Mesendoderm (in vitro differentiated cells): ENCODE results near the gene GREB1.
A peak's percentile ranks its signal among the peaks of the same experiment; 100 is the strongest.

Source experiments
- DNase-seq: peaks from one replicate; pipeline ENCODE4 v3.0.0; 2013
- H2AK5ac ChIP-seq: 2 replicates; pipeline ENCODE4 v1.6.1; 2013; ENCODE audit warnings: low read length, inconsistent platforms
- H2BK120ac ChIP-seq: 2 replicates; pipeline ENCODE4 v1.6.1; 2013; ENCODE audit warnings: low read depth, mild to moderate bottlenecking, low read length, moderate library complexity, mixed read lengths
- H2BK15ac ChIP-seq: replicated peaks from 2 replicates; pipeline ENCODE4 v1.6.1; 2013; ENCODE audit warnings: low read depth, mild to moderate bottlenecking, moderate library complexity
- H2BK5ac ChIP-seq: 2 replicates; pipeline ENCODE4 v1.6.1; 2013; ENCODE audit warnings: low read length, inconsistent platforms
- H3K18ac ChIP-seq: 2 replicates; pipeline ENCODE4 v1.6.1; 2013; ENCODE audit warnings: mild to moderate bottlenecking, low read length, mixed read lengths
- H3K23ac ChIP-seq: one replicate; pipeline ENCODE4 v1.6.1; 2013; ENCODE audit warnings: low read length
- H3K27ac ChIP-seq: 2 replicates; pipeline ENCODE4 v1.5.1; 2013; ENCODE audit warnings: low read depth, mild to moderate bottlenecking, inconsistent platforms, low read length, moderate library complexity
- H3K27me3 ChIP-seq: 2 replicates; pipeline ENCODE4 v1.6.1; 2013; ENCODE audit warnings: low read length, control low read depth, mild to moderate bottlenecking, inconsistent platforms; ENCODE audit not compliant: insufficient read depth, poor library complexity
- H3K36me3 ChIP-seq: 2 replicates; pipeline ENCODE4 v1.6.1; 2013; ENCODE audit warnings: low read length, inconsistent platforms; ENCODE audit not compliant: control insufficient read depth, insufficient read depth
- H3K4ac ChIP-seq: one replicate; pipeline ENCODE4 v1.6.1; 2013; ENCODE audit warnings: low read depth, mild to moderate bottlenecking, low read length, moderate library complexity
- H3K4me1 ChIP-seq: 2 replicates; pipeline ENCODE4 v1.6.1; 2013; ENCODE audit warnings: low read depth, low read length, inconsistent platforms; ENCODE audit not compliant: control insufficient read depth
- H3K4me2 ChIP-seq: 2 replicates; pipeline ENCODE4 v1.6.1; 2013; ENCODE audit warnings: low read length
- H3K4me3 ChIP-seq: 2 replicates; pipeline ENCODE4 v1.5.1; 2013; ENCODE audit warnings: mild to moderate bottlenecking, low read length
- H3K56ac ChIP-seq: one replicate; pipeline ENCODE4 v1.6.1; 2013; ENCODE audit warnings: low read length
- H3K79me1 ChIP-seq: 2 replicates; pipeline ENCODE4 v1.6.1; 2013; ENCODE audit warnings: low read length, inconsistent platforms
- H3K79me2 ChIP-seq: 2 replicates; pipeline ENCODE4 v1.6.1; 2013; ENCODE audit warnings: mild to moderate bottlenecking, low read length; ENCODE audit not compliant: control insufficient read depth, insufficient read depth
- H3K9ac ChIP-seq: 2 replicates; pipeline ENCODE4 v1.6.1; 2013; ENCODE audit warnings: low read length, inconsistent platforms
- H4K5ac ChIP-seq: one replicate; pipeline ENCODE4 v1.6.1; 2013; ENCODE audit warnings: low read length
- H4K8ac ChIP-seq: one replicate; pipeline ENCODE4 v1.6.1; 2013; ENCODE audit warnings: low read depth, mild to moderate bottlenecking, control low read depth, low read length, moderate library complexity
- WGBS: extraction: QIAGEN DNeasy Blood & Tissue Kit; methylation state at CpG from one replicate; pipeline ENCODE4 v1.1.7; 2013; ENCODE audit warnings: low lambda C conversion rate, missing lambda C conversion rate; ENCODE audit not compliant: insufficient coverage; ENCODE audit errors: extremely low coverage; 5-methylcytosine and 5-hydroxymethylcytosine counted together

The GREB1 gene

GRCh38 chr2:11582862-11583752, 49.3 kb downstream of the GREB1 start:
- H3K56ac ChIP-seq, result no peak overlapping the region
- no peak overlapping the region for H3K4me3 ChIP-seq
- no peak overlapping the region for H3K9ac ChIP-seq
- no peaks in the 10 kb centered on the region for H3K27me3 ChIP-seq
- peaks cover 6% of the 10 kb centered on the region for H3K4me1 ChIP-seq
- no peaks in the 10 kb centered on the region for H3K36me3 ChIP-seq
- H3K18ac ChIP-seq, result no peak overlapping the region
- no peak overlapping the region for H3K4me2 ChIP-seq
- H2BK120ac ChIP-seq, result no peak overlapping the region
- H3K79me2 ChIP-seq, result no peaks in the 10 kb centered on the region
- no peak overlapping the region for H3K4ac ChIP-seq
- H2BK5ac ChIP-seq, result no peak overlapping the region
- no peak overlapping the region for H4K8ac ChIP-seq
- H2BK15ac ChIP-seq, result no peak overlapping the region
- H4K5ac ChIP-seq, result no peak overlapping the region
- no peaks in the 10 kb centered on the region for H3K79me1 ChIP-seq
- no peak overlapping the region for H2AK5ac ChIP-seq
- DNase-seq, result peak; percentile 88
- H3K27ac ChIP-seq, result peak overlapping the region; percentile 55
- H3K23ac ChIP-seq, result no peak overlapping the region
- WGBS, result no CpG with 5 or more reads among the region's 19 CpGs

DNA sequence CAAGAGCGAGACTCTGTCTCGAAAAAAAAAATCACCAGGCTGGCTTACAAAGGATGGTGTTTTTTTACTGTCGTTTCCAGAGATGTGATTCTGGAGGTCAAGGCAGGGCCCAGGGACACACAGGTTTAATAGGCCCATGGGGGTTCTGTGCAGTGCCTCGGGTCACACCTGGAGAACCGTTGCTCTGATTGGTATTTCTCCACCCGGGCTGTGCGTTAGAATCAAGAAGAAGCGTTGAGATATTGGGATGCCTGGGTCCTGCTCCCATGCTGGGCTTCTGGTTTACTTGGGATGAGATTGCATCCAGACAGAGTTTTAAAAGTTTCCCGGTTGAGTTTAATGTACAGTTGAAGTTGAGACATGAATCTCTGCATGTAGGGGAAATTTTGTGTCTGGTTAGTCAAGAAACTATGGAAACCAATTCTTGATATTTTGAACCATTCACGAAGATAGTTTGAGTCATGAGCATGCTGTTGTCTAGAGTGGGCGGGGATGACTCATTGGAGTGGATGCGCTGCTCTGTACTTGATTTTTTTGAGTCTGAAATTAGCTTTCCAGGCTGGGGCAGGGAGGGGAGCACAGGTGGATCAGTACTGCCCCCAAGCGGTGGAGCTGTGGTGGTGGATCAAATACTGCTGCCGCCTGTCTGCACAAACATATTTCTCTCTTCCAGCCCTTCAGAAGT, 50.1 kb downstream of the GREB1 start:
- peak; percentile 68 for DNase-seq
- no peak overlapping the region for H3K56ac ChIP-seq
- no peak overlapping the region for H3K27ac ChIP-seq
- no peak overlapping the region for H2BK5ac ChIP-seq
- H2BK15ac ChIP-seq, result no peak overlapping the region
- no peak overlapping the region for H4K5ac ChIP-seq
- H3K4me2 ChIP-seq, result no peak overlapping the region
- H3K9ac ChIP-seq, result no peak overlapping the region
- H3K79me1 ChIP-seq, result no peaks in the 10 kb centered on the region
- H2AK5ac ChIP-seq, result no peak overlapping the region
- H3K4ac ChIP-seq, result no peak overlapping the region
- no peak overlapping the region for H4K8ac ChIP-seq
- H3K4me1 ChIP-seq, result peaks cover 3% of the 10 kb centered on the region
- H3K36me3 ChIP-seq, result no peaks in the 10 kb centered on the region
- H3K79me2 ChIP-seq, result no peaks in the 10 kb centered on the region
- no CpG with 5 or more reads among the region's 14 CpGs for WGBS
- no peak overlapping the region for H3K4me3 ChIP-seq
- H3K18ac ChIP-seq, result no peak overlapping the region
- H2BK120ac ChIP-seq, result no peak overlapping the region
- no peaks in the 10 kb centered on the region for H3K27me3 ChIP-seq
- no peak overlapping the region for H3K23ac ChIP-seq

DNA sequence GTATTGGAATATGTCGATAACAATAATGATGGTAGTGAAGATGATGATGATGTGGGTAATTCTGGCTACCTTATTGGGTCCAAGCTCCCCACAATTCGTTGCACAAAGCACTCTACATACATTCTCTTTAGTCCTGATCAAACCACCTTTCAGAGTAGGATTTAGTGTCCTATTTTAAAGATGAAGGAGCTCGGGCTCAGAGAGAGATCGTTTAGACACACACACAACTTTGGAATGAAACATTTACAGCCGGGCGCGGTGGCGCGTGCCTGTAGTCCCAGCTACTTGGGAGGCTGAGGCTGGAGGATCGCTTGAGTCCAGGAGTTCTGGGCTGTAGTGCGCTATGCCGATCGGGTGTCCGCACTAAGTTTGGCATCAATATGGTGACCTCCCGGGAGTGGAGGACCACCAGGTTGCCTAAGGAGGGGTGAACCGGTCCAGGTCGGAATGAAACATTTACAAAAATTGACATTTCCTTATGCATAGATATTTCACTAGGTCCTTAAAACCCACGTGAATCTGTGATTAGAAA, 50.7 kb downstream of the GREB1 start:
- no peak overlapping the region for H3K23ac ChIP-seq
- H3K18ac ChIP-seq, result no peak overlapping the region
- no peak for DNase-seq
- no peak overlapping the region for H4K8ac ChIP-seq
- no peak overlapping the region for H3K56ac ChIP-seq
- whole genome bisulfite sequencing, result no CpG with 5 or more reads among the region's 18 CpGs
- no peak overlapping the region for H2BK120ac ChIP-seq
- H4K5ac ChIP-seq, result no peak overlapping the region
- peaks cover 3% of the 10 kb centered on the region for H3K4me1 ChIP-seq
- no peak overlapping the region for H2BK15ac ChIP-seq
- H2BK5ac ChIP-seq, result no peak overlapping the region
- H3K4ac ChIP-seq, result no peak overlapping the region
- H3K27me3 ChIP-seq, result no peaks in the 10 kb centered on the region
- no peaks in the 10 kb centered on the region for H3K79me1 ChIP-seq
- no peak overlapping the region for H3K4me3 ChIP-seq
- no peak overlapping the region for H3K27ac ChIP-seq
- H3K9ac ChIP-seq, result no peak overlapping the region
- no peak overlapping the region for H3K4me2 ChIP-seq
- no peaks in the 10 kb centered on the region for H3K36me3 ChIP-seq
- H2AK5ac ChIP-seq, result no peak overlapping the region
- no peaks in the 10 kb centered on the region for H3K79me2 ChIP-seq

GRCh38 chr2:11585071-11585470, 51.2 kb downstream of the GREB1 start:
- no peaks in the 10 kb centered on the region for H3K36me3 ChIP-seq
- no peak for DNase-seq
- no peaks in the 10 kb centered on the region for H3K79me1 ChIP-seq
- no peak overlapping the region for H3K18ac ChIP-seq
- WGBS, result no CpG with 5 or more reads among the region's 7 CpGs
- no peak overlapping the region for H4K5ac ChIP-seq
- H3K27me3 ChIP-seq, result no peaks in the 10 kb centered on the region
- H4K8ac ChIP-seq, result no peak overlapping the region
- H3K79me2 ChIP-seq, result no peaks in the 10 kb centered on the region
- no peak overlapping the region for H2BK15ac ChIP-seq
- no peak overlapping the region for H3K23ac ChIP-seq
- H3K4me3 ChIP-seq, result no peak overlapping the region
- no peak overlapping the region for H3K56ac ChIP-seq
- peaks cover 3% of the 10 kb centered on the region for H3K4me1 ChIP-seq
- H3K9ac ChIP-seq, result no peak overlapping the region
- H3K4me2 ChIP-seq, result no peak overlapping the region
- no peak overlapping the region for H2BK5ac ChIP-seq
- H2AK5ac ChIP-seq, result no peak overlapping the region
- H2BK120ac ChIP-seq, result no peak overlapping the region
- H3K27ac ChIP-seq, result no peak overlapping the region
- no peak overlapping the region for H3K4ac ChIP-seq

- no peak overlapping the region for H4K5ac ChIP-seq
- no peak overlapping the region for H2BK5ac ChIP-seq
- no peak overlapping the region for H3K27ac ChIP-seq
- no CpG with 5 or more reads among the region's 21 CpGs for WGBS
- H3K4me3 ChIP-seq, result no peak overlapping the region
- H3K4me2 ChIP-seq, result no peak overlapping the region
- H4K8ac ChIP-seq, result no peak overlapping the region
- H3K79me2 ChIP-seq, result no peaks in the 10 kb centered on the region
- H3K36me3 ChIP-seq, result no peaks in the 10 kb centered on the region
- no peak overlapping the region for H2BK120ac ChIP-seq
- H3K4ac ChIP-seq, result no peak overlapping the region
- no peak overlapping the region for H2AK5ac ChIP-seq
- H3K79me1 ChIP-seq, result no peaks in the 10 kb centered on the region
- no peak overlapping the region for H2BK15ac ChIP-seq
- peak; percentile 13 for DNase-seq
- H3K18ac ChIP-seq, result no peak overlapping the region
- no peak overlapping the region for H3K23ac ChIP-seq
- H3K27me3 ChIP-seq, result no peaks in the 10 kb centered on the region
- H3K9ac ChIP-seq, result no peak overlapping the region
- no peaks in the 10 kb centered on the region for H3K4me1 ChIP-seq
- no peak overlapping the region for H3K56ac ChIP-seq
Observed at GRCh38 chr2:11588228-11589110, 54.6 kb downstream of the GREB1 start.
